Jurkat, Clone E6-1 (cell line): ENCODE results near the gene POLE2. TPM values are rescaled to one million over a fixed set of nuclear protein-coding genes. Genes with fewer than 3 reads are reported as not detected.
"Not testable (repeated sequence)": the region's sequence is repeated elsewhere in the genome, so short reads cannot be mapped to it uniquely, and the experiment has no call there.

ENCODE experiments used
- DNase-seq: peaks from one replicate; pipeline ENCODE4 v3.0.0-alpha.2; 2011; ENCODE audit warnings: low read depth, low spot score
- H3K4me3 ChIP-seq: 2 replicates; pipeline ENCODE4 v1.5.1; 2011; ENCODE audit warnings: mild to moderate bottlenecking, low read length, control low read depth, moderate library complexity
- polyA plus RNA-seq: library from polyadenylated mRNA; unstranded; fragments of >200 nt; gene quantifications from one replicate; pipeline ENCODE4 v1.2.1, GENCODE V29; 2012; ENCODE audit warnings: missing spikeins; ENCODE audit not compliant: insufficient read length, insufficient read depth

Gene POLE2, protein sequence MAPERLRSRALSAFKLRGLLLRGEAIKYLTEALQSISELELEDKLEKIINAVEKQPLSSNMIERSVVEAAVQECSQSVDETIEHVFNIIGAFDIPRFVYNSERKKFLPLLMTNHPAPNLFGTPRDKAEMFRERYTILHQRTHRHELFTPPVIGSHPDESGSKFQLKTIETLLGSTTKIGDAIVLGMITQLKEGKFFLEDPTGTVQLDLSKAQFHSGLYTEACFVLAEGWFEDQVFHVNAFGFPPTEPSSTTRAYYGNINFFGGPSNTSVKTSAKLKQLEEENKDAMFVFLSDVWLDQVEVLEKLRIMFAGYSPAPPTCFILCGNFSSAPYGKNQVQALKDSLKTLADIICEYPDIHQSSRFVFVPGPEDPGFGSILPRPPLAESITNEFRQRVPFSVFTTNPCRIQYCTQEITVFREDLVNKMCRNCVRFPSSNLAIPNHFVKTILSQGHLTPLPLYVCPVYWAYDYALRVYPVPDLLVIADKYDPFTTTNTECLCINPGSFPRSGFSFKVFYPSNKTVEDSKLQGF
- 51.1 TPM for polyA plus RNA-seq

DNA sequence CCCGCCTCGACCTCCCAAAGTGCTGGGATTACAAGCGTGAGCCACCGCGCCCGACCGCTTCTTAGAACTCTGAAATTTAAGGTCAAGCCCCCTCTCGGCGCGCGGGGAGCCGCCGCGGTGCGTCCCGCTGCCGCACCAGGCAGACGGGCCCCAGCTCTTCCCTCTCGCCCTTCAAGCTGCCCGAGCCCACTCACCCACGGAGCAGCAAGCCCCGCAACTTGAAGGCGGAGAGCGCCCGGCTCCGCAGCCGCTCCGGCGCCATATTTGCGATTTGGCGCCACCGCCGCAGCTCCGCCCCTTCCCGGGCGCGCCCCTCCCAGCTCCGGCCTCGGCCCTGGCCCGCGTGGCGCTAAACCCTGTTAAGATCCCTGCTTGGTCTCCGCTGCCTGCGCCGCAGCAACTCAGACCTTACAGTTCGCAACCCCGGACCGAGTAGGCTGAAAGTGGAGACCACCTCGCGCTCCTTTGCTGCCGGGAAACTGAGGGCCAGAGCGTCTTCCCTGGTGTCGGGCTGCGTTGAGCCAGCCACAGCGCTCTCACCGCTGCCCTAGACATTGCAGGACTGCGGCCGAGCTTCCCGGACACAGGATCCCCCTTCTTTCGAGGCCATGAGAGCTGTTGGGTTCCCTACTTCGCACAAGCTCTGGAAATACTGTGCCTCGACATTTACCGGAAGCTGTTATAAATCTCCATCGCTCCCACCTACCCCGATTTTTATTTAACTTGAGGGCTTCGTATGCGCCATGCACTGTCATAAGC is at the start of gene POLE2:
POLE2 (minus strand) TSS at position 273 of the 759 bp plus-strand sequence; CDS start at position 262, 11 bp downstream.
- peak; percentile 47 for DNase-seq
- peak within 1 kb of the TSS; percentile 86 for H3K4me3 ChIP-seq

DNA sequence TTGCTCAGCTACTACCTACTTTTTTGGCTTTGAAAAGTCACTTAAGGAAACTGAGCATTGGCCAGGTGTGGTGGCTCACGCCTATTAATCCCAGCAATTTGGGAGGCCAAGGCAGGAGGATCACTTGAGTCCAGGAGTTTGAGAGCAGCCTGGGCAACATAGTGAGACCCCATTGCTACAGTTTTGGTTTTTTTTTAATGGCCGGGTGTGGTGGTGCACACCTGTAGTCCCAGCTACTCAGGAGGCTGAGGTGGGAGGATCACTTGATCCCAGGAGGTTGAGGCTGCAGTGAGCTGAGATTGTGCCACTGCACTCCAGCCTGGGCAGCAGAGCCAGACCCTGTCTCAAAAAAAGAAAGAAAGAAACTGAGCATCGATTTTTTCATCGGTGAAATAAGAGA is 47.7 kb upstream of the POLE2 start:
- DNase-seq: not testable (repeated sequence)

DNA sequence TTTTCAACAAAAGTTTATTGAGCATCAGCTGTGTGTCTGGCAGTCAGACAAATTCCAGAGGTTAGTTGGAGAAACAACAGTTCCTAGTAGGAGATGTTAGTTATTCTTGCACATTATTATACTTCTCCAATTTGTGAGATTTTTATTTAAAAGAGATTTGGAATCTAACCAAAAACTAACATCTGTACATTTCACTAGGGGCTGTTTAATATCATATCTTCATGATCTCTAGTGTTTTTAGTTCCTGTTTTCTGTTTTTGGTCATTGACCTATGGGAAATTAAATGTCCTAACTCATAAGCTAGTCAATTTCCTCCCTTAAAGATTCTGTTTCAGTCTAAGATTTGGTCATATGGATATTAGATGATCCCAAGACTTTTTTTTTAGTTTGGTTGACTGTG is 45.8 kb upstream of the POLE2 start:
- DNase-seq: no peak
- no peak overlapping the region for H3K4me3 ChIP-seq

More for the DNA sequence above, 47.7 kb upstream of the POLE2 start:
- H3K4me3 ChIP-seq: not testable (repeated sequence)

DNA sequence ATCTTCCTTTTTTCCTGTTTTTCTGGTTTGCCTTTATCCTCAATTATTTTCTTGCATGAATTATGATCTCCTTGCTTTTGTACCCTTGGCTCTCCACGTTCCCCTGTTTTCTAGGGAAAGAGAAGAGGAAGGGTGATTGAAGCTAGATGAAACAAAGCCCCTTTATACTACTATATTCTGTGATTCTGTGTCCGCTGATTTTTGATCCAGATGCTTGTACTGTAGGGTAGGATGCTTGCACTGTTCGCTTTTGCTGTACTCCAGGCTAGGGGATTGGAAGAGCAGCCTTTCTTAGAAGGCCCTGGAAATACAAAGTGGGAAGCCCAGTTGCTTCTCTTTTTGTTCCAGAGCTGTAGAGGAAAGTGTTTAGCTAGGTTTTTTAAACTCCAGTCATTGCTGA is 44.9 kb upstream of the POLE2 start:
- no peak for DNase-seq
- no peak overlapping the region for H3K4me3 ChIP-seq

DNA sequence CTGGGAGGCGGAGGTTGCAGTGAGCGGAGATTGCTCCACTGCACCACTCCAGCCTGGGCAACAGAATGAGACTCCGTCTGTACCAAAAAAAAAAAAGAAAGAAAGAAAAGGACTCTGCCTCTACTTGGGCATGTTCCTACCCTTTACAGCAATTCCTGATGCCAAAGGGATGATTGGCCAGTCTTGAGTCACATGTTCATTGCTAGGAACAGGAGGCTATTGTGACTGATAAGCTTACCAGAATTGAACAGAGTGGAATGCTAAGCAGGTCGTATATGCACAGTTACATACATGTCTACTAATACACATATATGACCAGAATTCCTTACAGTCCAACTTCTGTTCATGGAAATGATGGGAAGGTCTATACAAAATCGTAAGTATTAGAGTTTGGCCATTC is 39.2 kb upstream of the POLE2 start:
- no peak overlapping the region for H3K4me3 ChIP-seq
- DNase-seq: no peak

DNA sequence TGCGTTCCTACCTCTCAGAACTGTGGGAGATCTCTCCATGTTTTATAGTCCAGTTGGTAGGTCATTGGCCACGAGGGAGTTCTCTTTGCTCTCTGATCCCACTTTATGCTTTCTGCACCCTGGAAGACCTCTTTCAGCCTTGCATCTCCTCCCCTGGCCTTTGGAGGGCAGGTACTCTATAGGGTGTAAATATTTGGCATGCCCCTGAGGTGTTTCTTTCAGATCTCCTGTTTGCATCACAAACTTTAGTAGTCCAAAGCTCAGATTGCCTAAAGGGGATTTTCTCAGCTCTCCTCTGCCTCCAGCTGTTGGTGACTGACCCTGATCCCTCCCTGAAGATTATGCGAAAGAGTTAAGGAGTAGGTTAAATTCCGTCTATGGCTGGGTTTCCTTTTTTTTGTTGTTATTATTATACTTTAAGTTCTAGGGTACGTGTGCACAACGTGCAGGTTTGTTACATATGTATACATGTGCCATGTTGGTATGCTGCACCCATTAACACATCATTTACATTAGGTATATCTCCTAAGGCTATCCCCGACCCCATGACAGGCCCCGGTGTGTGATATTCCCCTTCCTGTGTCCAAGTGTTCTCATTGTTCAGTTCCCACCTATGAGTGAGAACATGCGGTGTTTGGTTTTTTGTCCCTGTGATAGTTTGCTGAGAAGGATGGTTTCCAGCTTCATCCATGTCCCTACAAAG is 33.9 kb upstream of the POLE2 start:
- not testable (repeated sequence) for H3K4me3 ChIP-seq, DNase-seq

DNA sequence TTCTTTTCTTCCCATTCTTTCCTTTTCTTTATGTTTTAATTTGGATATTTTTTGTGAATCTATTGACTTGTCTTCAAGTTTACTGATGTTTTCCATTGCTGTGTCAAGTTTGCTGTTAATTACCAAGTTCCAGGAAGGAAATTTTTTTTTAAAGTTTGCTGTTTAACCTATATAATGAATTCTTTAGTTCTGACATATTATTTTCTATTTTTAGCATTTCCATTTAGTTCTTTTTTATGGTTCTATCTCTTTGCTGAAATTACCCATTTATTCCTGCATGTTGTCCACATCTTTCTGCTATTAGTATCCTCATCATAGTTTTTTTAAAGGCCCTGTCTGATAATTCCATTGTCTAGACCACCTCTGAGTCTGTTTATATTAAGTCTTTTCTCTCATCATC is 32.7 kb upstream of the POLE2 start:
- no peak for DNase-seq
- no peak overlapping the region for H3K4me3 ChIP-seq

DNA sequence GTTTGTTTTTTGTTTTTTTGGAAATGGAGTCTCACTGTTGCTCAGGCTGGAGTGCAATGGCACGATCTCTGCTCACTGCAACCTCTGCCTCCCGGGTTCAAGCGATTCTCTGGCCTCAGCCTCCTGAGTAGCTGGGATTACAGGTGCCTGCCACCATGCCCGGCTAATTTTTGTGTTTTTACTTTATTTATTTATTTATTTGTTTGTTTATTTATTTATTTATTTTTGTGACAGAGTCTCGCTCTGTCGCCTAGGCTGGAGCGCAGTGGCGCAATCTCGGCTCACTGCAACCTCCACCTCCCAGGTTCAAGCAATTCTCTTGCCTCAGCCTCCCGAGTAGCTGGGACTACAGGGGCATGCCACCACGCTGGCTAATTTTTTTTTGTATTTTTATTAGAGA is 23.0 kb upstream of the POLE2 start:
- not testable (repeated sequence) for H3K4me3 ChIP-seq, DNase-seq

DNA sequence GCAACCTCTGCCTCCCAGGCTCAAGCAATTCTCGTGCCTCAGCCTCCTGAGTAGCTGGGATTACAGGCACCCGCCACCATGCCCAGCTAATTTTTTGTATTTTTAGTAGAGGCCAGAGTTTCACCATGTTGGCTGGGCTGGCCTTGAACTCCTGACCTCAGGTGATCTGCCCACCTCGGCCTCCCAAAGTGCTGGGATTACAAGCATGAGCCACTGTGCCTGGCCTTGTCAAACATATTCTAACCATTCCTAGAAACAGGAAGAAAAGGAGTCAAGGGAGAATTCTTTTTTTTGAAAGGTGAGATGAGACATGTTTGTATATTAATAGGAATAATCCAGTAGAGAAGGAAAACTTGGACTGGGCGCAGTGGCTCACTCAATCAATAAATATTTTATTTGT is 16.5 kb upstream of the POLE2 start:
- not testable (repeated sequence) for H3K4me3 ChIP-seq, DNase-seq

DNA sequence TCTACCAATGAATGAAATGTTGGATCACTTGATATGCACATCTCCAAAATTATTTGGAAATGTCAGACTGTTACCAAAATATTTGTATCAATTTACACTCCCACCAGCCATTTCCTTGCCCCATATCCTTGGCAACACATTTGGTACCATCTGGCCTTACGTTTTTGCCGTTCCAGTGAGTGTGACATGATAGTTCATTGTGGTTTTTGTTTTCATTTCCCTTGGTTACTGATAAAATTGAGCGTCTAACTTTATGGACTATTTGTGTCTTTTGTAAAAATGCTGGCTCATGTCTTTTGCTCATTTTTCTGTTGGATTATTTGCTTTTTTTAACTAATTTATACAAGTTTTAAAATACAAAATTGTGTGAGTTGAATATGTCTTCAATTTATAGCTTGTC is 16.0 kb upstream of the POLE2 start:
- no peak overlapping the region for H3K4me3 ChIP-seq
- DNase-seq: no peak

DNA sequence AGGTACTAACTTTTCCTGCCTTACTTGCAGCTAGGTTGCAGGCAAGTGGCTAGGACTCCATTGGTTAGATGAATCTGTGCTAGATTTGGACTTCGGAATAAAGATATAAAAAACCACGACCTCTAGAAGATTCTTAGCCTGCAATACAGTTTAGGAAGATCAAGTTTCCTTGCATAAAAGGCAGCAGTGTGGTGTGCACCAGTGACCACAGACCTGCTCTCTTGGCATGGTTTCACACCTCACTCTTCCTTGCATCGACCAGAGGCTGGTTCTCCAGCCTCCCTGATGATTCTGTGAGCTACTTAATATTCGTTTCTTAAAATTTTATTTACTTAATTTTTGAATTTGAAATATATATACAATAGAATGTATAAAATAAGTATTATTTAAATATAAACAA is 14.7 kb upstream of the POLE2 start:
- no peak for DNase-seq
- H3K4me3 ChIP-seq: no peak overlapping the region

DNA sequence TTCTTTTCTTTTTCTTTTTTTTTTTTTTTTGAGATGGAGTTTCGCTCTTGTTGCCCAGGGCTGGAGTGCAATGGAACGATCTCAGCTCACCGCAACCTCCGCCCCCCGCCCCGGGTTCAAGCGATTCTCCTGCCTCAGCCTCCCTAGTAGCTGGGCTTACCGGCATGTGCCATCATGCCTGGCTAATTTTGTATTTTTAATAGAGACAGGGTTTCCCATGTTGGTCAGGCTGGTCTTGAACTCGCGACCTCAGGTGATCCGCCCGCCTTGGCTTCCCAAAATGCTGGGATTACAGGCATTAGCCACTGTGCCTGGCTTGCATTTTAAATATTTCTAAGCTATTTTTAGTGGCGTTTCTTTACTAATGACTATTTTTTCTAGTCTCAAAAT is 5.7 kb upstream of the POLE2 start:
- H3K4me3 ChIP-seq: peak overlapping the region; percentile 73

DNA sequence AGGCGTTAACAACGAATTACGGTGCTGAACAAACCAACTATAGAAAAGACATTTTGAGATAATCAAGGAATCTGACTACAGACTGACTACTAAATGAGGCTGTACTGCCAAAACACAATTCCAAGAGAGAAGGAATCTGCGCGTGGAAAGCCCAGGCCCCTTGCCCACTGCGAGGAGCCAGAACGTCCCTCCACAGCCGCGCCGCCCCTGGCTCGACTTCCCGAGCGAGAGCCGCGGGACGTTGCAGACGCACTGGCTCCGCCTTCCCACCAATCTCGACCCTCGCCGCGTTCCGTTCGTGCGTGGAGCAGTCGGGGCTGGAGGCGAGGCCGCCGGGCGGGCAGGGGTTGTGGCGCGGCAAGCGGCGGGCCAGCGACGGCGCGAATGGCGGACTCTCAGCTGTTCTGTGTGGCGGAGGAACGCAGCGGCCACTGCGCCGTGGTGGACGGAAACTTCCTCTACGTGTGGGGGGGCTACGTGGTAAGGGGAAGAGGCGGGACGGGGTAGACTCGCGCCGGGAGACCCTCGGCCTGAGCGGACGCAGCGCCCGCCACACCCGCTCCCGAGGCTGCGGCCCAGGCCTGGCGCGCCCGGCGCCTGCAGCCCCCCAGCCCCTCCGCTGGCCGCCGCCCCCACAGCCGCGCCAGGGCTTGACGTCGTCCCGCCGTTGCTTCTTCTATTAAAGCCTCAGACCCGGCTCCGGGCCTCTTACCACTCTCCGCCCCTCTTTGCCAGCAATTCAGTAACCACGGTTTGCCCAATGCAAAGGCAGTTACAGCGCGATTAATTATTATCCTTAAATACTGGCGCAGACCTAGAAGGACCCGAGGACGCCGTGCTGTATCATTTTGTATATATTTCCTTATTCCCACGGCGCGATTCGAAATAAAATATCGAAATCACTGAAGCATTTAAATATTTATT is 5.1 kb upstream of the POLE2 start, which contains the start of gene KLHDC1:
KLHDC1 (plus strand) TSS at position 310 of the 924 bp plus-strand sequence; CDS start at position 385, 75 bp downstream.
- peak within 1 kb of the TSS; percentile 73 for H3K4me3 ChIP-seq
- DNase-seq: peak; percentile 54

More for the DNA sequence above, 5.7 kb upstream of the POLE2 start:
- not testable (repeated sequence) for DNase-seq

DNA sequence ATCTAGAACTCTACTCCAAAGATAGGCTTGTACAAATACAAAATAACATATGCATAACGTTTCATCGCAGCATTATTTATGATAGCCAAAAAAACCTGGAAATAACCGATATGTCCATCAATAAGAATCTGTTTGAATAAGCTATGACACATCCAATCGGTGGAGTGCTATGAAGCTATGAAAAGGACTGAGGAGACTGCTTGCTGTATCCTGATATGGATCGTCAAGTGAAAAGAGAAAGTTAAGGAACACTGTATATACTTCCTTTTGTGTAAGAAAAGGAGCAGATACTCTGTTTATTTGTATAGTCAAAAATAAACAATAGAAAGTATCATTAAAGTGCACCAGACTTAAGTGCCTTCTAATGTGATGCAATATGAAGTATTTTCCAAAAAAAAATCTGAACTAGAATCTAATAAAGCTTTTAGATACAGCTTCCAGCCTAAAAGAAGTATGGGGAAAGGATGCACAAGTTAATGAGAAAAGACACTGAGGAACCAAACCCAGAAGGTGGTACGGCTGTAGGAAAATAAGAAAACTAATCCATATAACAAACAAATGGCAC is 4.3 kb upstream of the POLE2 start:
- H3K4me3 ChIP-seq: peak overlapping the region; percentile 73

DNA sequence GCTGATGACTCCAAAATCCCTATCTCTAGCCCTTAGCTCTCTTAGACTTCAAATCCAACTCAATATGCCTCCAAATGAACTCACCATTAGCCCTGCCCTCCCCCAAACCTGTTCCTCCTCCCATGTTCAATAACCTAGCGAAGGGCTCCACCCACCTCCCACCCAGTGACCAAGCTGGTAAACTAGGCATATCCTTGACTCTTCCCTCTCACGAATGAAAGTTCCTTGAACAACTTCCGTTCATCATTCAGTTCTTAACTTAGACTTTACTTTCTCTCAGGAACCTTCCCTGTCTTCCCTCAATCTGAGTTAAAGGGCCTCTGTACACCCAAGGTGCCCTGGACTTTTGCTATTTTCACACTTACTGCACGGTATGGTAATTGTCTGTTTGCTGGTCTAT is 3.0 kb upstream of the POLE2 start:
- DNase-seq: no peak
- H3K4me3 ChIP-seq: no peak overlapping the region

More for the DNA sequence above, 4.3 kb upstream of the POLE2 start:
- DNase-seq: no peak

DNA sequence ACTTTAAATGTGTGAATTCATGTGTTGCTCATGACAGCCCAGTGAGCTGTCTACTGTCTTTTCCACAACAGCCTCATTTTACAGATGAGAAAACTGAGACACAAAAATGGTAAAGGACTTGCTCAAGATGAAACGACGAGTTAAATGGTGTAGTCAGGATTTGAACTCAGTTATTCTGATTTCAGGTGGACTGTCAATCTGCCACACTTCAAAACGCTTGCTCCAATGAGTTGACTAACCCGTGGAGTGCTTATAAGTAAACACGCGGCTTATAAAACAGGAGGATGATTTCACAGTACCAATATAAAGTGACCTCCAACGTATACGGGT is 652 bp upstream of the POLE2 start:
- no peak for DNase-seq
- no peak overlapping the region for H3K4me3 ChIP-seq

DNA sequence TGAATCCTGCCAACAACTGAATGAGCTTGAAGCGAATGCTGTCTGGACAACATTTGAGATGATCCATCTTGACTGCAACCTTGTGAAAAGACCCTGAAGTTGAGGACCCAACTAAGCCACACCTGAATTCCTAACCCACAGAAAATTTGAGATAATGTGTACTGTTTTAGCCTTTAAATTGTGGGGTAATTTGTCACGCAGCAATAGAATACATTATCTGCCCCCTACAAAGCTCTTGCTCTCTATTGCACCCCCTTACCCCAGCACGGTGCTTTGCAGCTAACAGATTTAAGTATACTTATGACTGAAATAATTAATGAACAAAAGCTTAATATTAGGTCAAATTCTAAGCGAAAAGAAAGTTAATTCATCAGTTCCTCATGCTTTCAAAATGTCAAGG is 1.6 kb downstream of the POLE2 start:
- DNase-seq: no peak
- no peak overlapping the region for H3K4me3 ChIP-seq

DNA sequence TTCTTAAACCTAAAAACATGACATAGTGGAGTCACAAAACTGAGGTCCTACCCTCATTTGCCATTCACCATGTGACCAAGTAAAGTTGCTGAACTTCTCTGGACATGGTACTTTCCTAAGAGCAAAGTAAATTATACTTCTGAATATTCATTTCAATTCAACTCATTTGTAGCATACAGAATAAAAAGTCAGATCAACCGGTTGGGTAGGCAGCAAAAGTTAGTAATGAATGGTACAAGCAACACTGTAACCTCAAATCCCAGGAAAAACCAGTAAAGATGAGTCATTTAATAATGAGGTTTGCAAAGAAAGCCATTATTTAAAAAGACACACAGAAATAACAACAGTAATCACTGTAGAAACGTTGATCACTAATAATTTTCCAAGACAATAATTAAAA is 8.7 kb downstream of the POLE2 start:
- no peak overlapping the region for H3K4me3 ChIP-seq
- no peak for DNase-seq
